HCT116 (cell line): ENCODE results near the gene GPRC5D. TPM values are rescaled to one million over a fixed set of nuclear protein-coding genes. Genes with fewer than 3 reads are reported as not detected.

Experiments used
- ATAC-seq: fragments of 200-7000 bp; cut with Tn5 transposase; 2 replicates; pipeline ENCODE4 v1.9.1; 2020; ENCODE audit warnings: mild to moderate bottlenecking, moderate library complexity
- BruUV-seq: library from RNA; stranded (reverse); fragments of 400-500 nt; replicated peaks from 2 replicates; lab custom pipeline; 2021; lab: Mats Ljungman, UMichigan
- CTCF ChIA-PET: fragments of 300-600 bp; sonication (Branson Sonifier 250); formaldehyde crosslinking; loops from one replicate; lab custom pipeline; 2021; ENCODE audit warnings: antibody characterized with exemption; lab: Charles Lee
- POLR2A ChIA-PET: fragments of 300-600, 350-600 bp; sonication (Branson Sonifier 250); formaldehyde crosslinking; loops from one replicate; lab custom pipeline; 2021; ENCODE audit warnings: antibody characterized with exemption; lab: Charles Lee
- RAD21 ChIA-PET, 2 experiments: fragments of 300-600 bp; sonication (Branson Sonifier 250); formaldehyde crosslinking; loops; one replicate each; lab custom pipeline; 2023; ENCODE audit warnings: low total read pairs in 2 of 2; ENCODE audit not compliant: uncharacterized antibody in 2 of 2, unreplicated experiment in 2 of 2, low non-redundant PET in 1 of 2; lab: Charles Lee
- DNase-seq: peaks from one replicate; pipeline ENCODE4 v3.0.0-alpha.2; 2010; ENCODE audit warnings: low read depth, low spot score
- H2AFZ ChIP-seq: fragments of 200-600 bp; shearing (Covaris generic), sonication (generic); 2 replicates; pipeline ENCODE4 v1.6.1; 2017; ENCODE audit warnings: low read depth, mixed run types, mixed read lengths, antibody characterized with exemption, low read length; ENCODE audit not compliant: poor library complexity, severe bottlenecking
- H3K27ac ChIP-seq: 2 replicates; pipeline ENCODE4 v1.5.1; 2012; ENCODE audit warnings: low read depth, low read length
- H3K27me3 ChIP-seq: fragments of 200-600 bp; sonication (generic); 2 replicates; pipeline ENCODE4 v1.6.1; 2016; ENCODE audit warnings: mixed run types, low read length, mixed read lengths; ENCODE audit not compliant: insufficient read depth
- H3K36me3 ChIP-seq, 2 experiments: fragments of 200-500 bp in 1 of 2; fragments of 200-600 bp in 1 of 2; sonication (Bioruptor generic) in 1 of 2; sonication (generic) in 1 of 2; 2 replicates each; pipeline versions ENCODE4 v1.5.1 to v1.6.1; 2014 to 2016; ENCODE audit warnings: low read length in 2 of 2, inconsistent platforms in 1 of 2, mixed read lengths in 1 of 2, mixed run types in 1 of 2; ENCODE audit not compliant: insufficient read depth in 2 of 2, control insufficient read depth in 1 of 2
- H3K4me1 ChIP-seq, 2 experiments: fragments of 200-600 bp in 1 of 2; sonication (generic) in 1 of 2; 2 replicates each; pipeline versions ENCODE4 v1.5.1 to v1.6.1; 2012 to 2017; ENCODE audit warnings: low read length in 2 of 2, inconsistent platforms in 1 of 2, mild to moderate bottlenecking in 1 of 2, mixed read lengths in 1 of 2, mixed run types in 1 of 2, moderate library complexity in 1 of 2; ENCODE audit not compliant: insufficient read depth in 2 of 2, control insufficient read depth in 1 of 2
- H3K4me2 ChIP-seq: fragments of 200-600 bp; sonication (generic); 2 replicates; pipeline ENCODE4 v1.6.1; 2017; ENCODE audit warnings: mixed run types, low read length, mixed read lengths
- H3K4me3 ChIP-seq, 2 experiments: fragments of 200-600 bp in 1 of 2; sonication (generic) in 1 of 2; replicated peaks in 1 of 2; 2 replicates each; pipeline ENCODE4 v1.5.1; 2011 to 2016; ENCODE audit warnings: low read length in 2 of 2, control low read depth in 1 of 2, low read depth in 1 of 2, mild to moderate bottlenecking in 1 of 2, mixed read lengths in 1 of 2, mixed run types in 1 of 2
- H3K79me2 ChIP-seq: fragments of 200-600 bp; sonication (generic); 2 replicates; pipeline ENCODE4 v1.6.1; 2017; ENCODE audit warnings: mild to moderate bottlenecking, mixed run types, low read length, moderate library complexity, mixed read lengths; ENCODE audit not compliant: insufficient read depth
- H3K9ac ChIP-seq: fragments of 200-600 bp; sonication (generic); 2 replicates; pipeline ENCODE4 v1.6.1; 2016; ENCODE audit warnings: low read length, mixed read lengths
- H3K9me2 ChIP-seq: fragments of 200-600 bp; sonication (generic), shearing (Covaris generic); 2 replicates; pipeline ENCODE4 v1.6.1; 2017; ENCODE audit warnings: mixed run types, mild to moderate bottlenecking, moderate library complexity; ENCODE audit not compliant: insufficient read depth
- H3K9me3 ChIP-seq, 2 experiments: fragments of 200-500 bp in 1 of 2; fragments of 200-600 bp in 1 of 2; sonication (Bioruptor generic) in 1 of 2; sonication (generic) in 1 of 2; 2 replicates each; pipeline ENCODE4 v1.6.1; 2014 to 2017; ENCODE audit warnings: low read length in 2 of 2, mixed read lengths in 2 of 2, inconsistent platforms in 1 of 2, low read depth in 1 of 2, mild to moderate bottlenecking in 1 of 2, mixed run types in 1 of 2, moderate library complexity in 1 of 2; ENCODE audit not compliant: control insufficient read depth in 1 of 2, insufficient read depth in 1 of 2
- H4K20me1 ChIP-seq: fragments of 200-600 bp; sonication (generic), shearing (Covaris generic); 2 replicates; pipeline ENCODE4 v1.6.1; 2017; ENCODE audit warnings: mixed run types, mild to moderate bottlenecking, moderate library complexity; ENCODE audit not compliant: insufficient read depth
- ATF3 ChIP-seq: IDR thresholded peaks from 2 replicates; pipeline ENCODE4 v1.6.1; 2012
- CEBPB ChIP-seq: IDR thresholded peaks from 2 replicates; pipeline ENCODE4 v1.6.1; 2012; ENCODE audit warnings: low read depth
- CTCF ChIP-seq, 3 experiments: fragments of 200-600 bp in 1 of 3; sonication (generic) in 1 of 3; IDR thresholded peaks in 2 of 3; conservative IDR thresholded peaks in 1 of 3; 2 replicates each; pipeline ENCODE4 v1.5.1; 2012 to 2017; ENCODE audit warnings: low read depth in 2 of 3, low read length in 2 of 3, antibody characterized with exemption in 1 of 3, borderline replicate concordance in 1 of 3, control low read depth in 1 of 3, mild to moderate bottlenecking in 1 of 3, mixed read lengths in 1 of 3, mixed run types in 1 of 3, moderate library complexity in 1 of 3; ENCODE audit not compliant: insufficient read depth in 1 of 3
- EGR1 ChIP-seq: IDR thresholded peaks from 2 replicates; pipeline ENCODE4 v1.6.1; 2012; ENCODE audit warnings: low read depth
- ELF1 ChIP-seq: IDR thresholded peaks from 2 replicates; pipeline ENCODE4 v1.6.1; 2012; ENCODE audit warnings: low read depth, borderline replicate concordance
- EZH2 ChIP-seq: fragments of 200-600 bp; sonication (generic); IDR thresholded peaks from 2 replicates; pipeline ENCODE4 v1.6.1; 2017; ENCODE audit warnings: antibody characterized with exemption, mixed run types
- FOSL1 ChIP-seq: IDR thresholded peaks from 2 replicates; pipeline ENCODE4 v1.6.1; 2012; ENCODE audit warnings: low read depth
- JUND ChIP-seq: IDR thresholded peaks from 2 replicates; pipeline ENCODE4 v1.6.1; 2012
- POLR2AphosphoS5 ChIP-seq: IDR thresholded peaks from 2 replicates; pipeline ENCODE4 v1.6.1; 2011; ENCODE audit warnings: mild to moderate bottlenecking, low read depth, low read length, moderate library complexity
- ZNF274 ChIP-seq: fragments of 200-500 bp; sonication (Bioruptor generic); IDR thresholded peaks from 2 replicates; pipeline ENCODE4 v1.6.1; 2014; ENCODE audit warnings: mild to moderate bottlenecking, low read depth, low read length, inconsistent platforms
- intact Hi-C: fragments of 100-400 bp; cut with micrococcal nuclease; formaldehyde crosslinking; loops from 2 replicates; pipeline ENCODE4 v1.10.0; 2022
- total RNA-seq: library from RNA; stranded (reverse); gene quantifications from one replicate; pipeline ENCODE4 v1.2.1, GENCODE V29; 2021; ENCODE audit not compliant: unreplicated experiment

The GPRC5D gene
- total RNA-seq, 1 experiment from 2014 or later, result not detected

GRCh38 chr12:12936983-12937491 is 14.9 kb downstream of the GPRC5D start:
- no TSS peak for BruUV-seq
- DNase-seq (no peak), ATAC-seq (no peak)
- no peaks in the 10 kb centered on the region for H3K9me3 ChIP-seq
- H3K4me1 ChIP-seq, result no peaks in the 10 kb centered on the region
- H3K4me2 ChIP-seq, result no peak overlapping the region
- ChIA-PET CTCF (no interaction called here), POLR2A (no interaction called here), RAD21 (no interaction called here)
- H4K20me1 ChIP-seq, result no peaks in the 10 kb centered on the region
- no peak overlapping the region for H2AFZ ChIP-seq
- no peaks in the 10 kb centered on the region for H3K9me2 ChIP-seq
- intact Hi-C loops, result no loop called here
- no peak for TF ChIP-seq EZH2
- TF ChIP-seq POLR2AphosphoS5, result no peak
- no peak for TF ChIP-seq JUND
- no peak for TF ChIP-seq ZNF274
- no peak for TF ChIP-seq FOSL1
- no peak for TF ChIP-seq CTCF (IDR thresholded peaks at IDR 0.05 in 2 of 3, conservative IDR thresholded peaks at IDR 0.05 in 1 of 3; ENCODE audit: borderline replicate concordance in 1 of 3, insufficient read depth in 1 of 3, low read depth in 2 of 3, low read length in 2 of 3)
- no peak for TF ChIP-seq CEBPB
- no peak for TF ChIP-seq ELF1
- no peak for TF ChIP-seq EGR1
- TF ChIP-seq ATF3, result no peak
- 0 out of 2 replicates have a peak, but pooled peaks cover 1% of the 10 kb centered on the region for H3K79me2 ChIP-seq
- H3K27ac ChIP-seq, result no peak overlapping the region
- H3K36me3 ChIP-seq, result no peaks in the 10 kb centered on the region
- no peak overlapping the region for H3K9ac ChIP-seq
- no peak overlapping the region for H3K4me3 ChIP-seq
- no peaks in the 10 kb centered on the region for H3K27me3 ChIP-seq
